Heart left ventricle (tissue), 16 donors: Measurements from ENCODE around the gene RBMS3. TPM values are rescaled to one million over a fixed set of nuclear protein-coding genes. Genes with fewer than 3 reads are reported as not detected.

Experiments
- ATAC-seq, 4 donors: fragments of 200-7000 bp; cut with Tn5 transposase; one replicate each; pipeline ENCODE4 v1.9.1; 2020 to 2022; ENCODE audit warnings: moderate library complexity in 4 of 4, mild to moderate bottlenecking in 3 of 4, moderate number of reproducible peaks in 1 of 4
- DNase-seq, 5 donors: peaks; one replicate each; pipeline ENCODE4 v3.0.0-alpha.2; 2020
- H3K27ac ChIP-seq, 12 donors: fragments of 200-600 bp; sonication (generic) in 4 of 12; one replicate each; pipeline versions ENCODE4 v1.5.0 to v1.8.0; 2016 to 2022; ENCODE audit warnings: mild to moderate bottlenecking in 2 of 12
- H3K27me3 ChIP-seq, 9 donors: fragments of 200-600 bp; sonication (generic) in 2 of 9; one replicate each; pipeline versions ENCODE4 v1.5.1 to v1.8.0; 2016 to 2022; ENCODE audit warnings: mild to moderate bottlenecking in 3 of 9
- H3K36me3 ChIP-seq, 9 donors: fragments of 200-600 bp; sonication (generic) in 2 of 9; one replicate each; pipeline versions ENCODE4 v1.5.0 to v1.8.0; 2018 to 2022; ENCODE audit warnings: mild to moderate bottlenecking in 2 of 9
- H3K4me1 ChIP-seq, 12 donors: fragments of 200-600 bp; sonication (generic) in 4 of 12; one replicate each; pipeline versions ENCODE4 v1.5.0 to v1.8.0; 2016 to 2022; ENCODE audit warnings: mild to moderate bottlenecking in 3 of 12
- H3K4me3 ChIP-seq, 12 donors: fragments of 200-600 bp; sonication (generic) in 4 of 12; one replicate each; pipeline versions ENCODE4 v1.5.0 to v1.8.0; 2017 to 2022; ENCODE audit warnings: mild to moderate bottlenecking in 9 of 12, moderate library complexity in 4 of 12
- H3K9me3 ChIP-seq, 12 donors: fragments of 200-600 bp; sonication (generic) in 4 of 12; one replicate each; pipeline versions ENCODE4 v1.5.0 to v1.8.0; 2016 to 2022; ENCODE audit warnings: mild to moderate bottlenecking in 1 of 12
- CTCF ChIP-seq, 12 donors: fragments of 200-600 bp; sonication (generic) in 4 of 12; IDR thresholded peaks; one replicate each; pipeline versions ENCODE4 v1.5.0 to v1.8.0; 2018 to 2022; ENCODE audit warnings: antibody characterized with exemption in 12 of 12, mild to moderate bottlenecking in 5 of 12
- POLR2A ChIP-seq, 2 donors: fragments of 450-650 bp; IDR thresholded peaks; one replicate each; pipeline ENCODE4 v1.6.1; 2017; ENCODE audit warnings: antibody characterized with exemption in 2 of 2, mild to moderate bottlenecking in 2 of 2, moderate library complexity in 2 of 2
- WGBS, 4 donors: extraction: QIAGEN DNeasy Blood & Tissue Kit in 2 of 4; methylation state at CpG; one replicate each; pipeline versions ENCODE4 v1.1.5 to v1.1.7; 2013 to 2018; 5-methylcytosine and 5-hydroxymethylcytosine counted together
- intact Hi-C, 10 donors: fragments of 100-400 bp; cut with DNase I; formaldehyde crosslinking; loops; one replicate each; pipeline versions ENCODE4 v1.11.1 to v1.14.2; 2022
- polyA plus RNA-seq, 2 donors: library from polyadenylated mRNA; stranded (reverse); fragments of 200-250 nt; gene quantifications; one replicate each; pipeline ENCODE4 v1.2.3, GENCODE V29; 2013
- total RNA-seq, 9 donors: library from RNA; depleted of rRNA in 2 of 9; stranded (reverse); fragments of >200 nt in 2 of 9; fragmentation: NEBNext Ultra II Directional in 3 of 9; extraction: Animal tissue kit (Norgen Biotek cat#: 25700) in 3 of 9; gene quantifications; one replicate each; pipeline versions ENCODE4 v1.1.0 to v1.2.4, GENCODE V29; 2016 to 2023
- donor health status: ischemic (EF 13 %, LVEDD 7.1; RV severe dilation, severe dysfunction).
- donor health status: healthy with polysubstance abuse.
- donor health status: DM: no; HTN: yes; CAD: no.
- donor health status: DM: no; HTN: no; CAD: no.
- donor health status: ischemic (EF 25% LVEDD 6.9; RV normal size, moderate dysfunction).
- donor health status: ischemic (EF 25% LVEDD 5.7; RV mildly dilated, moderate dysfunction).
- donor health status: healthy.
- donor health status: DM: yes; HTN: yes; CAD: no.
- donor health status: ischemic (EF 35%, LVEDD 5.7; RV mildly dilated, moderate dysfunction).
- donor health status: nonischemic (EF 11% LVEDD 7.7; RV severe dilation, severe dysfunction).
- donor health status: DM: yes; HTN: yes; CAD: no.
- donor health status: PGD.
- donor health status: ischemic (EF 29% LVEDD 5.4; RV normal size, mild dysfunction).
- donor health status: nonischemic (EF 23%, LVEDD 6.1; RV moderate dilation, normal function).

The RBMS3 gene
- total and polyA plus RNA-seq, 11 donors, result 4.8 to 35.6 (median 26.1) TPM

- Histone ChIP-seq H3K9me3 (no peaks in the 10 kb centered on the region), H3K27ac (no peak overlapping the region), H3K4me1 (peaks cover 0 to 23% (median 0%) of the 10 kb centered on the region in 12 donors), H3K27me3 (no peaks in the 10 kb centered on the region), H3K4me3 (peak overlapping the region in 1 of 12 donors; percentile 8), H3K36me3 (peaks cover 0 to 18% (median 0%) of the 10 kb centered on the region in 9 donors)
- DNase-seq, result no peak
- TF ChIP-seq CTCF (IDR thresholded peaks at IDR 0.05), result no peak
- no peak for TF ChIP-seq POLR2A (IDR thresholded peaks at IDR 0.05)
- no peak for ATAC-seq
- intact Hi-C loops, result no loop called here
- whole genome bisulfite sequencing, 4 donors, result 73 to 80% (median 78%) methylated on average over 6 of the region's 6 CpGs
Observed at GRCh38 chr3:29892976-29893554, 612.2 kb downstream of the RBMS3 start.

GRCh38 chr3:29896856-29897255 is 616.0 kb downstream of the RBMS3 start:
- Histone ChIP-seq H3K36me3 (peaks cover 0 to 10% (median 0%) of the 10 kb centered on the region in 9 donors), H3K4me3 (no peak overlapping the region), H3K27ac (no peak overlapping the region), H3K9me3 (no peaks in the 10 kb centered on the region), H3K27me3 (no peaks in the 10 kb centered on the region), H3K4me1 (peaks cover 0 to 13% (median 0%) of the 10 kb centered on the region in 12 donors)
- DNase-seq (no peak), ATAC-seq (no peak)
- intact Hi-C loops, result no loop called here
- TF ChIP-seq POLR2A (IDR thresholded peaks at IDR 0.05) (no peak), CTCF (IDR thresholded peaks at IDR 0.05) (no peak)
- WGBS, 4 donors, result 69 to 81% (median 77%) methylated on average over 3 of the region's 3 CpGs

- DNase-seq, result no peak
Observed at GRCh38 chr3:29898171-29898965, 617.5 kb downstream of the RBMS3 start.

More at GRCh38 chr3:29898171-29898965, 617.5 kb downstream of the RBMS3 start:
- Histone ChIP-seq H3K27ac (peak overlapping the region in 1 of 12 donors; percentile 8), H3K27me3 (no peaks in the 10 kb centered on the region), H3K4me3 (no peak overlapping the region), H3K36me3 (peaks cover 0 to 10% (median 0%) of the 10 kb centered on the region in 9 donors), H3K4me1 (peaks cover 0 to 11% (median 0%) of the 10 kb centered on the region in 12 donors), H3K9me3 (no peaks in the 10 kb centered on the region)
- intact Hi-C loops, result no loop called here
- no peak for ATAC-seq
- 77 to 80% (median 78%) methylated on average over 7 of the region's 7 CpGs for whole genome bisulfite sequencing, 4 donors
- TF ChIP-seq POLR2A (IDR thresholded peaks at IDR 0.05), result no peak
- no peak for TF ChIP-seq CTCF (IDR thresholded peaks at IDR 0.05)
